Amniotic stem cell (primary cell): Measurements from ENCODE around the gene IFITM10.
"Not testable (repeated sequence)": the region's sequence is repeated elsewhere in the genome, so short reads cannot be mapped to it uniquely, and the experiment has no call there.

ENCODE experiments used
- DNase-seq: peaks from one replicate; lab custom pipeline; 2025; lab: John Stamatoyannopoulos, UW

The IFITM10 gene

DNA sequence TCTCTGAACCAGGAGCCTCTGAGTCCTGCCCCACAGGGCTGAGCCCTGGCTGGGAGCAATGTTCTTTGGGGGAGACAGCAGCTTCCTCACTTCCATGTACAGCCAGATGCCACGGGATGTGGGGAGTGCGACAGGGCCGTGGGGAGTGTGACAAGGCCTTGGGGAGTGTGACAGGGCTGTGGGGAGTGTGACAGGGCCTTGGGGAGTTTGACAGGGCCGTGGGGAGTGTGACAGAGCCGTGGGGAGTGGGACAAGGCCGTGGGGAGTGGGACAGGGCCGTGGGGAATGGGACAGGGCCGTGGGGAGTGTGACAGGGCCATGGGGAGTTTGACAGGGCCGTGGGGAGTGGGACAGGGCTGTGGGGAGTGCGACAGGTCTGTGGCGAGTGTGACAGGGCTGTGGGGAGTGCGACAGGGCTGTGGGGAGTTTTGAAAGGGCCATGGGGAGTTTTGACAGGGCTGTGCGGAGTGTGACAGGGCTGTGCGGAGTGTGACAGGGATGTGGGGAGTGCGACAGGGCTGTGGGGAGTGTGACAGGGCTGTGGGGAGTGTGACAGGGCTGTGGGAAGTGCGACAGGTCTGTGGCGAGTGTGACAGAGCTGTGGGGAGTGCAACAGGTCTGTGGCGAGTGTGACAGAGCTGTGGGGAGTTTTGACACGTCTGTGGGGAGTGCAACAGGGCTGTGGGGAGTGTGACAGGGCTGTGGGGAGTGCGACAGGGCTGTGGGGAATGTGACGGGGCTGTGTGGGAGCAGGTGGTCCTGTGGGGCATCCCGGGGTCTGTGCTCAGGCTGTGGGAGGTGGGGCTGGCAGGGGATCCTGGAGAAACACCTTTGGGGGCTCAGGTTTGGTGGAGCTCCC, 60.0 kb downstream of the IFITM10 start:
- no peak for DNase-seq

DNA sequence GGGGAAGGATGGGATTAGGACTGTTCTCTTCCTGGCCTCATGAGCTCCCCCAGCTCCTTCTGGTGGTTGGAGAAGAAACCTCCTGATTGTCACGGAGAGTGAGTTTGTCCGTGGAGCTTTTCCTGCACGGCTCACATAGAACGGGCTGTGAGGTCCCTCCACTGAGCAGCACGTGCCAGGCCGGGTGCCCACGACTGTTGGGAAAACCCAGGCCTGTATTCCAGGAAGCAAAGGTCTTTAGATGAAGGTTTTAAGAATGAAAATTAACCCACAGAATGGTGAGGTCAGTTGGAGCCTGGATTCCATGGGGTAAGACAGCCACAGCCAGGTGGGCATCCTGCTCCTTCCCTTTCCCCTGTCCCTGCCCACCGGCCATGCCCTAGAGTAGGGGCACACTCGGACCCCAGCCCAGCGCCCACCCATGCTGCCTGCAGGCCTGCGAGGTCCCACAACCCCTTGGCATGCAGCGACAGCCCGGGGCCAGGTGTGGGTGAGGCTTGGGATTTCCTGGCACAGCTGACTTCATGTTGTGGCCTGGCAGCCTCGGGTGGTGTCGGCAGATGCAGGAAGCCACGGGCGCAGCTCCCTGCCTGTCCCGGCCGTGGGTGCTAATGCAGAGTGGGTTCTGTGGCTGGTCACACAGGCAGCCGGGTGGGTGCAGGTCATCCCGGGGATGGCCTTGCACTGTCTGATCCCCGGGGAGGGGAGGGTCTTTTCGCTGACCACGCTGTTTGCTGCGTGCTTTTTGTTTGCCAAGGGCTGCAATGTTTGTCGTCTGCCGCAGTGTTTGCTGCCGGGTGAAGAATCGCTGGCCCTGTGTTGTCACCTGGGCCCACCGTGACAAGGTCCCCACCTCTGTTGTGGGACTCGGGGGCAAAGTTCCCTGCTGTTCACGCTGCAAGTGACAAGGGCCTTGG, 60.9 kb downstream of the IFITM10 start:
- not testable (repeated sequence) for DNase-seq

- not testable (repeated sequence) for DNase-seq
Observed at GRCh38 chr11:1688336-1688947, 62.0 kb downstream of the IFITM10 start.

DNA sequence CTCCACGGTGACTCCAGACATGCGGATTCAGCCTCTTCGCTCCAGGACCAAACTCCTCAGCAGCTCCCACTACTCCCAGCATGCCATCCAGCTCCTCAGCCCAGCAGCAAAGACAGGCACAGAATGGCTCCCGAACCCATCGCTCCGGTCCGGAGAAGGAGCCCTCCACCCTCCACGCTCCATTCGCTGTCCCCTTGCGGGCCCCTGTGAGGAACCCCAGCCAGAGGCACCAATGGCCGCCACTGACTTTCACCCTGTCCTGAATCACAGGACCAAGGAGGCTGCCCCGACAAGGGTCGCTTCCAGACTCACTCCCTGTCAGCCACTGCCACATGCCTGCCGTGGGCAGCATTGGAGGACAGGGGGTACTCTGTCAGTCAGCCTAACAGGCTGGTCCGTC, 64.2 kb downstream of the IFITM10 start:
- not testable (repeated sequence) for DNase-seq

DNA sequence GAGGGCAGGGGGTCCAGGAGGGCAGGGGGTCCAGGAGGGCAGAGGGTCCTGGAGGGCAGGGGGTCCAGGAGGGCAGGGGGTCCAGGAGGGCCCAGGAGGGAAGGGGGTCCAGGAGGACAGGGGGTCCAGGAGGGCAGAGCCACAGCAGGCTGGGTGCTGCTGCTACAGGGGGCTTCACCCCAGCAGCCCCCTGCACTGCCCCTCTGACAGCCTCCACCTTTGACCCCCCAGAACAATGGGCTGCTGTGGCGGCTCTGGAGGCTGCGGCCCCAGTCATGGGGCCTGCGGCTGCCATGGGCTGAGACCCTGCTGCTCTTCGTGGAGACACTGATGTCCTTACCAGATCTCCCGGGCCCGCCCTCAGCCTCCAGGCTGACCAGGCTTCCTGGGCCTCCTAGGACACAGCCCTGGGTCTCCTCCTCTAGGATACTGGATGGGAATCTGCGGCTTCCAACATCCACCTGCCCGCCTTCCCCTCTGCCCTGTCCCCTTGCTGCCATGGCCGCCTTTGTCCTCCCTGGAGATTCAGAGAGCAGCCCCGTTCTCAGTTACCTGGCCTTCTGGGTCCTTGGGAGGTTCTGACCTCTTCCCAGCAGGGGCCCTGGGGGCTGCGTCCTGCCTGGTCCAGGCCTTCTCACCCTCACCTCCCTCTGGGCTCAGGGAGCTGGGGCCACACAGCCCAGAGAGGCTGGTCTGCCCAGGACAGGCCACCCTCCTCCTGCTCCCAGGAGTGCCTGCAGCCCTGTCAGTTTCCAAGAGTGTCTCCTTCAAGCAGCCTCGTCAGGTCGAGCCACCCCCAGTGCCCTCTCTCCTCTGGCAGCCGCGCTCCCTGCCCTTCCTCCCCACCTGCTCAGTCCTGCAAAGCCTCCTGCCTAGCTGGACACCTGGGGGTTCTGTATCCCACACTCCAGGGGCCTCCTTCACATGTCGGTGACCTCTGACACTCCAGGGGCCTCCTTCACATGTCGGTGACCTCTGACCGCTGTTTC, 65.2 kb downstream of the IFITM10 start:
- DNase-seq = not testable (repeated sequence)

GRCh38 chr11:1683904-1684572, 66.4 kb downstream of the IFITM10 start:
- not testable (repeated sequence) for DNase-seq

DNA sequence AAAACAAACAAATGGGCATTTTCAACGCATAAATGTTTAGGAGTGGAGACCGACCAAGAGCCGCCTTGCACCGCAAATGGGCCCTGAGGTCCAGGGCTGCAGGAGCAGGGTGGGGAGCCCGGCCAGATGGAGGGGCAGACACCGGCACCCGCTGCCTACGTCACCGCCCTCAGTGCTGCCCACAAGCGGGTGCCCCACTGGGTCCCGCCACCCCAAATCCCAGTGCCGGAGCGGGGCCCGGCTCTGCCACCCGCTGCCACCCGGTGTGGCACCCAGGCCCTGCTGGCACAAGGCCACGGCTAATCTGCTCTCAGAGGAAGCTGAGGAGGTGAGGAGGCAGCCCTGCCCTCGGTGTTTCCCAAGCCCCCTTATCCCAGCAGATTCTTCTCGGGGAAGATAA, 67.2 kb downstream of the IFITM10 start:
- not testable (repeated sequence) for DNase-seq
